Common myeloid progenitor, CD34-positive (primary cell): ENCODE data around the gene PPP1R12A.

ENCODE experiments used
- CTCF ChIA-PET: fragments of 350-600 bp; sonication (Branson Sonifier 250); formaldehyde crosslinking; loops from one replicate; lab custom pipeline; 2021; ENCODE audit warnings: antibody characterized with exemption; lab: Charles Lee
- POLR2A ChIA-PET: fragments of 350-600 bp; sonication (Branson Sonifier 250); formaldehyde crosslinking; loops from one replicate; lab custom pipeline; 2021; ENCODE audit warnings: antibody characterized with exemption; lab: Charles Lee
- DNase-seq, 3 donors: peaks; one replicate each; pipeline versions ENCODE4 v3.0.0 to v3.0.0-alpha.2; 2013
- H3K27ac ChIP-seq, 2 experiments: 1 replicate in 1 of 2; 2 replicates in 1 of 2; pipeline ENCODE4 v1.7.0; 2013; ENCODE audit warnings: inconsistent platforms in 2 of 2, low read length in 2 of 2, mild to moderate bottlenecking in 2 of 2, low read depth in 1 of 2, moderate library complexity in 1 of 2; ENCODE audit not compliant: severe bottlenecking in 2 of 2, insufficient read depth in 1 of 2, poor library complexity in 1 of 2
- H3K27me3 ChIP-seq, 5 experiments: replicated peaks in 2 of 5; 1 replicate in 3 of 5; 2 replicates in 2 of 5; pipeline versions ENCODE4 v1.6.1 to v1.7.0; 2013; ENCODE audit warnings: low read length in 4 of 5, mild to moderate bottlenecking in 2 of 5, moderate library complexity in 2 of 5, inconsistent platforms in 1 of 5; ENCODE audit not compliant: insufficient read depth in 5 of 5, control insufficient read depth in 4 of 5
- H3K36me3 ChIP-seq, 4 experiments: 1 replicate in 2 of 4; 2 replicates in 2 of 4; pipeline versions ENCODE4 v1.6.1 to v1.7.0; 2013; ENCODE audit warnings: low read length in 3 of 4, control low read depth in 1 of 4, mild to moderate bottlenecking in 1 of 4; ENCODE audit not compliant: control insufficient read depth in 4 of 4, insufficient read depth in 4 of 4
- H3K4me1 ChIP-seq, 4 experiments: 1 replicate in 3 of 4; 2 replicates in 1 of 4; pipeline versions ENCODE4 v1.6.1 to v1.7.1; 2013; ENCODE audit warnings: low read length in 3 of 4, mild to moderate bottlenecking in 3 of 4, control low read depth in 1 of 4, inconsistent platforms in 1 of 4, moderate library complexity in 1 of 4; ENCODE audit not compliant: control insufficient read depth in 4 of 4, insufficient read depth in 4 of 4; ENCODE audit errors: control extremely low read depth in 1 of 4
- H3K4me3 ChIP-seq, 7 experiments: 1 replicate in 4 of 7; 2 replicates in 3 of 7; pipeline versions ENCODE4 v1.5.1 to v1.7.0; 2013; ENCODE audit warnings: mild to moderate bottlenecking in 7 of 7, low read length in 6 of 7, moderate library complexity in 6 of 7, inconsistent platforms in 2 of 7, low read depth in 2 of 7, control low read depth in 1 of 7; ENCODE audit not compliant: insufficient read depth in 4 of 7, control insufficient read depth in 1 of 7; ENCODE audit errors: extremely low read depth in 1 of 7
- H3K9me3 ChIP-seq, 5 experiments: 1 replicate in 4 of 5; 2 replicates in 1 of 5; pipeline versions ENCODE4 v1.6.1 to v1.7.1; 2013; ENCODE audit warnings: low read length in 4 of 5, mild to moderate bottlenecking in 2 of 5, inconsistent platforms in 1 of 5, low read depth in 1 of 5, moderate library complexity in 1 of 5; ENCODE audit not compliant: control insufficient read depth in 4 of 5, insufficient read depth in 2 of 5; ENCODE audit errors: control extremely low read depth in 1 of 5
- WGBS: methylation state at CpG from one replicate; pipeline ENCODE4 v1.1.5; 2013; ENCODE audit not compliant: insufficient coverage; 5-methylcytosine and 5-hydroxymethylcytosine counted together

PPP1R12A gene

GRCh38 chr12:79725987-79726386 is 208.9 kb downstream of the PPP1R12A start:
- Histone ChIP-seq H3K4me3 (no peak overlapping the region), H3K36me3 (no peaks in the 10 kb centered on the region), H3K27ac (no peak overlapping the region), H3K27me3 (no peaks in the 10 kb centered on the region), H3K9me3 (no peaks in the 10 kb centered on the region), H3K4me1 (no peaks in the 10 kb centered on the region)
- WGBS, result 100% methylated on average over 1 of the region's 1 CpG
- POLR2A ChIA-PET, result no interaction called here
- CTCF ChIA-PET, result interaction anchor here (1.3 kb wide), 1 partner anchor 11 kb away, joined by 8 read pairs; no protein-coding TSS in a partner anchor
- no peak for DNase-seq
